Endodermal cell (in vitro differentiated cells): Measurements from ENCODE around the gene ALDOA. TPM values are rescaled to one million over a fixed set of nuclear protein-coding genes. Genes with fewer than 3 reads are reported as not detected.
A peak's percentile ranks its signal among the peaks of the same experiment; 100 is the strongest.

Source experiments
- DNase-seq: peaks from one replicate; pipeline ENCODE4 v3.0.0-alpha.2; 2017
- H3K27ac ChIP-seq: 2 replicates; pipeline ENCODE4 v1.5.1; 2013; ENCODE audit warnings: mild to moderate bottlenecking, low read depth, low read length, moderate library complexity
- H3K27me3 ChIP-seq: 2 replicates; pipeline ENCODE4 v1.6.1; 2013; ENCODE audit warnings: mild to moderate bottlenecking, low read length, moderate library complexity; ENCODE audit not compliant: insufficient read depth, control insufficient read depth, poor library complexity, severe bottlenecking
- H3K36me3 ChIP-seq: 2 replicates; pipeline ENCODE4 v1.7.0; 2013; ENCODE audit warnings: mild to moderate bottlenecking, low read length, moderate library complexity; ENCODE audit not compliant: control insufficient read depth, insufficient read depth
- H3K4me1 ChIP-seq: one replicate; pipeline ENCODE4 v1.7.0; 2013; ENCODE audit warnings: low read length; ENCODE audit not compliant: control insufficient read depth, insufficient read depth
- H3K4me3 ChIP-seq: 2 replicates; pipeline ENCODE4 v1.5.1; 2013; ENCODE audit warnings: mild to moderate bottlenecking, low read length, moderate library complexity
- H3K9ac ChIP-seq: 2 replicates; pipeline ENCODE4 v1.6.1; 2013; ENCODE audit warnings: mild to moderate bottlenecking, low read length, moderate library complexity; ENCODE audit not compliant: poor library complexity, severe bottlenecking; ENCODE audit errors: extremely low read depth
- H3K9me3 ChIP-seq: 2 replicates; pipeline ENCODE4 v1.6.1; 2013; ENCODE audit warnings: mild to moderate bottlenecking, low read length, moderate library complexity; ENCODE audit not compliant: control insufficient read depth
- H3K27ac Mint-ChIP-seq: 2 replicates; pipeline ENCODE4 v1.8.0; 2020; ENCODE audit warnings: mixed read lengths
- H3K27me3 Mint-ChIP-seq: 2 replicates; pipeline ENCODE4 v1.8.0; 2021; ENCODE audit warnings: mild to moderate bottlenecking, mixed read lengths; ENCODE audit not compliant: insufficient read depth
- H3K36me3 Mint-ChIP-seq: 2 replicates; pipeline ENCODE4 v1.8.0; 2020; ENCODE audit warnings: low read depth, mixed read lengths
- H3K4me1 Mint-ChIP-seq: 2 replicates; pipeline ENCODE4 v1.8.0; 2020; ENCODE audit warnings: mixed read lengths
- H3K4me3 Mint-ChIP-seq: 2 replicates; pipeline ENCODE4 v1.8.0; 2020; ENCODE audit warnings: mild to moderate bottlenecking, moderate library complexity, mixed read lengths
- H3K9me3 Mint-ChIP-seq: 2 replicates; pipeline ENCODE4 v1.8.0; 2020; ENCODE audit warnings: mild to moderate bottlenecking, mixed read lengths
- WGBS, 2 experiments: methylation state at CpG; one replicate each; pipeline versions ENCODE4 v1.1.5 to v1.1.7; 2013; ENCODE audit warnings: missing lambda C conversion rate in 2 of 2, mixed read lengths in 1 of 2; ENCODE audit not compliant: insufficient coverage in 1 of 2, insufficient read length in 1 of 2; 5-methylcytosine and 5-hydroxymethylcytosine counted together
- total RNA-seq, 2 donors: library from RNA; stranded (reverse); fragmentation: NEBNext Ultra II Directional in 1 of 2; extraction: Animal tissue kit (Norgen Biotek cat#: 25700) in 1 of 2; gene quantifications; 2 replicates in 1 of 2; 3 replicates in 1 of 2; pipeline ENCODE4 v1.2.1, GENCODE V29; 2021
- TF ChIP-seq, protein P1 (sequence below): fragments of 200-600 bp; sonication (generic); conservative IDR thresholded peaks from 2 replicates; pipeline ENCODE4 v1.5.0; 2021; ENCODE audit warnings: antibody characterized with exemption, mild to moderate bottlenecking

Gene ALDOA
- total RNA-seq, 2 donors from 2014 or later = 645 to 652 TPM

DNA sequence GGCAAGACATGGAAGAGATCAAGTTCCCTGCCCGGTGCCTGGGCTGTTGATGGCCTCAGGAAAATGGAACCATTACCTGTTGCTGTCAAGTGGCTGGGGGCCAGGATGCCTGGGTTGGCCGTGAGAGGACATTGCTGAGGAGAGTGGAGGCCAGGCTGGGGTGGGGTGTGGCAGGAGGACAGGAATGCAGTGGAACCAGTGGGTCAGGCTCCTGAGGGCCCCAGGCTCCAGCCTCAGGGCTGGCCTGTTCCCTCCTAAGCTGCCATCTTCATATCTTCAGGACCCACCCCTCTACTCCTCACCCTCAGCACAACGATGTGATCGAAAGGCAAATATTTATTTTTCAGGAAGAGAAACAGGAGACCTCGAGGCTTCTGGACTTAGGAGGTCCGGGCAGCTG is 38.9 kb downstream of the ALDOA start:
- no peak overlapping the region for H3K9ac ChIP-seq
- H3K27ac Mint-ChIP-seq = no peak overlapping the region
- H3K4me3 Mint-ChIP-seq = no peak overlapping the region
- TF ChIP-seq, protein P1, sequence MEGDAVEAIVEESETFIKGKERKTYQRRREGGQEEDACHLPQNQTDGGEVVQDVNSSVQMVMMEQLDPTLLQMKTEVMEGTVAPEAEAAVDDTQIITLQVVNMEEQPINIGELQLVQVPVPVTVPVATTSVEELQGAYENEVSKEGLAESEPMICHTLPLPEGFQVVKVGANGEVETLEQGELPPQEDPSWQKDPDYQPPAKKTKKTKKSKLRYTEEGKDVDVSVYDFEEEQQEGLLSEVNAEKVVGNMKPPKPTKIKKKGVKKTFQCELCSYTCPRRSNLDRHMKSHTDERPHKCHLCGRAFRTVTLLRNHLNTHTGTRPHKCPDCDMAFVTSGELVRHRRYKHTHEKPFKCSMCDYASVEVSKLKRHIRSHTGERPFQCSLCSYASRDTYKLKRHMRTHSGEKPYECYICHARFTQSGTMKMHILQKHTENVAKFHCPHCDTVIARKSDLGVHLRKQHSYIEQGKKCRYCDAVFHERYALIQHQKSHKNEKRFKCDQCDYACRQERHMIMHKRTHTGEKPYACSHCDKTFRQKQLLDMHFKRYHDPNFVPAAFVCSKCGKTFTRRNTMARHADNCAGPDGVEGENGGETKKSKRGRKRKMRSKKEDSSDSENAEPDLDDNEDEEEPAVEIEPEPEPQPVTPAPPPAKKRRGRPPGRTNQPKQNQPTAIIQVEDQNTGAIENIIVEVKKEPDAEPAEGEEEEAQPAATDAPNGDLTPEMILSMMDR = no peak
- H3K4me1 Mint-ChIP-seq = no peaks in the 10 kb centered on the region
- no peak for DNase-seq
- WGBS, 2 experiments = 93 to 94% methylated on average over 3 to 6 of the region's 6 CpGs
- H3K9me3 Mint-ChIP-seq = peaks cover under 1% of the 10 kb centered on the region
- H3K9me3 ChIP-seq = no peaks in the 10 kb centered on the region
- peaks cover 21% of the 10 kb centered on the region for H3K36me3 Mint-ChIP-seq
- H3K4me1 ChIP-seq = no peaks in the 10 kb centered on the region
- no peaks in the 10 kb centered on the region for H3K36me3 ChIP-seq
- no peaks in the 10 kb centered on the region for H3K27me3 ChIP-seq
- no peak overlapping the region for H3K27ac ChIP-seq
- H3K27me3 Mint-ChIP-seq = peaks cover 3% of the 10 kb centered on the region
- no peak overlapping the region for H3K4me3 ChIP-seq

GRCh38 chr16:30108059-30108850 is 42.7 kb downstream of the ALDOA start:
- TF ChIP-seq, protein P1 = no peak
- no peak for DNase-seq
- 86 to 96% methylated on average over 4 to 15 of the region's 15 CpGs for WGBS, 2 experiments
- H3K27ac Mint-ChIP-seq = no peak overlapping the region
- Histone ChIP-seq H3K9ac (no peak overlapping the region), H3K27me3 (no peaks in the 10 kb centered on the region), H3K4me1 (no peaks in the 10 kb centered on the region), H3K27ac (no peak overlapping the region), H3K36me3 (no peaks in the 10 kb centered on the region), H3K4me3 (no peak overlapping the region), H3K9me3 (no peaks in the 10 kb centered on the region)
- no peak overlapping the region for H3K4me3 Mint-ChIP-seq
- H3K4me1 Mint-ChIP-seq = no peaks in the 10 kb centered on the region
- peaks cover 33% of the 10 kb centered on the region for H3K36me3 Mint-ChIP-seq
- H3K9me3 Mint-ChIP-seq = no peaks in the 10 kb centered on the region
- H3K27me3 Mint-ChIP-seq = no peaks in the 10 kb centered on the region

GRCh38 chr16:30110661-30111060 is 45.1 kb downstream of the ALDOA start:
- 72 to 86% methylated on average over 6 to 7 of the region's 7 CpGs for WGBS, 2 experiments

More at GRCh38 chr16:30110661-30111060, 45.1 kb downstream of the ALDOA start:
- no peaks in the 10 kb centered on the region for H3K27me3 Mint-ChIP-seq
- H3K27ac ChIP-seq = no peak overlapping the region
- no peaks in the 10 kb centered on the region for H3K9me3 Mint-ChIP-seq
- H3K4me3 ChIP-seq = no peak overlapping the region
- peaks cover 35% of the 10 kb centered on the region for H3K36me3 Mint-ChIP-seq
- peak; percentile 59 for DNase-seq
- H3K36me3 ChIP-seq = no peaks in the 10 kb centered on the region
- no peaks in the 10 kb centered on the region for H3K4me1 Mint-ChIP-seq
- no peaks in the 10 kb centered on the region for H3K4me1 ChIP-seq
- TF ChIP-seq, protein P1 = no peak
- H3K9ac ChIP-seq = no peak overlapping the region
- H3K4me3 Mint-ChIP-seq = no peak overlapping the region
- H3K27me3 ChIP-seq = no peaks in the 10 kb centered on the region
- no peaks in the 10 kb centered on the region for H3K9me3 ChIP-seq
- peak overlapping the region; percentile 60 for H3K27ac Mint-ChIP-seq
